H1 (cell line): ENCODE measurements around the gene GALNT18. TPM values are rescaled to one million over a fixed set of nuclear protein-coding genes. Genes with fewer than 3 reads are reported as not detected.

Source experiments
- CTCF ChIA-PET: fragments of 300-600 bp; sonication (Branson Sonifier 250); formaldehyde crosslinking; loops from one replicate; lab custom pipeline; 2021; ENCODE audit not compliant: partially characterized antibody; lab: Charles Lee
- POLR2A ChIA-PET: fragments of 300-600 bp; sonication (Branson Sonifier 250); formaldehyde crosslinking; loops from one replicate; lab custom pipeline; 2021; ENCODE audit warnings: inconsistent platforms; ENCODE audit not compliant: partially characterized antibody; lab: Charles Lee
- DNase-seq, 2 experiments: peaks; one replicate each; pipeline versions ENCODE4 v3.0.0 to v3.0.0-alpha.2; 2010 to 2022; ENCODE audit warnings: low spot score in 2 of 2, low read depth in 1 of 2, mixed read lengths in 1 of 2
- FAIRE-seq: peaks from 2 replicates; lab custom pipeline; 2011; peaks lifted over from hg19 to GRCh38; lab: Jason Lieb, UNC
- H2AFZ ChIP-seq: 2 replicates; pipeline ENCODE4 v1.8.1; 2012; ENCODE audit warnings: low read length, inconsistent platforms
- H2AK5ac ChIP-seq: 2 replicates; pipeline ENCODE4 v1.6.1; 2013; ENCODE audit warnings: low read depth, low read length
- H2BK120ac ChIP-seq: replicated peaks from 2 replicates; pipeline ENCODE3; 2013; ENCODE audit warnings: low read depth, low read length, inconsistent platforms
- H2BK12ac ChIP-seq: 2 replicates; pipeline ENCODE4 v1.6.1; 2013; ENCODE audit warnings: low read depth, low read length
- H2BK15ac ChIP-seq: 2 replicates; pipeline ENCODE4 v1.6.1; 2013; ENCODE audit warnings: low read length
- H2BK20ac ChIP-seq: 2 replicates; pipeline ENCODE4 v1.6.1; 2013; ENCODE audit warnings: low read length
- H2BK5ac ChIP-seq: 2 replicates; pipeline ENCODE4 v1.6.1; 2013; ENCODE audit warnings: low read depth, low read length
- H3K14ac ChIP-seq: 2 replicates; pipeline ENCODE4 v1.6.1; 2013; ENCODE audit warnings: inconsistent platforms; ENCODE audit not compliant: insufficient read length
- H3K18ac ChIP-seq: 2 replicates; pipeline ENCODE4 v1.6.1; 2013; ENCODE audit warnings: low read length; ENCODE audit errors: extremely low read depth
- H3K23ac ChIP-seq: 2 replicates; pipeline ENCODE4 v1.6.1; 2013; ENCODE audit warnings: inconsistent platforms; ENCODE audit not compliant: insufficient read length
- H3K23me2 ChIP-seq: 2 replicates; pipeline ENCODE4 v1.6.1; 2013; ENCODE audit warnings: low read depth, low read length
- H3K27ac ChIP-seq: 2 replicates; pipeline ENCODE4 v1.6.1; 2011; ENCODE audit warnings: low read depth, low read length, inconsistent platforms
- H3K27me3 ChIP-seq, 4 experiments: replicated peaks in 1 of 4; 1 replicate in 1 of 4; 2 replicates in 3 of 4; pipeline versions ENCODE4 v1.6.1 to v1.8.1; 2011 to 2013; ENCODE audit warnings: low read length in 3 of 4, mild to moderate bottlenecking in 3 of 4, inconsistent platforms in 2 of 4, mixed read lengths in 2 of 4, moderate library complexity in 1 of 4; ENCODE audit not compliant: control insufficient read depth in 3 of 4, insufficient read depth in 3 of 4; ENCODE audit errors: extremely low read depth in 1 of 4
- H3K36me3 ChIP-seq, 4 experiments: 2 replicates each; pipeline versions ENCODE4 v1.6.1 to v1.8.1; 2011 to 2013; ENCODE audit warnings: mild to moderate bottlenecking in 4 of 4, low read length in 3 of 4, moderate library complexity in 2 of 4, control low read depth in 1 of 4, inconsistent platforms in 1 of 4; ENCODE audit not compliant: insufficient read depth in 4 of 4, control insufficient read depth in 2 of 4
- H3K4ac ChIP-seq: replicated peaks from 2 replicates; pipeline ENCODE3; 2013; ENCODE audit warnings: low read length, low read depth, mixed read lengths, inconsistent platforms; ENCODE audit not compliant: insufficient read length
- H3K4me1 ChIP-seq, 4 experiments: replicated peaks in 1 of 4; 1 replicate in 1 of 4; 2 replicates in 3 of 4; pipeline versions ENCODE4 v1.6.1 to v1.8.1; 2011 to 2013; ENCODE audit warnings: low read length in 3 of 4, inconsistent platforms in 2 of 4, mixed read lengths in 1 of 4; ENCODE audit not compliant: insufficient read depth in 4 of 4, control insufficient read depth in 3 of 4
- H3K4me2 ChIP-seq, 2 experiments: 2 replicates each; pipeline versions ENCODE4 v1.6.1 to v1.8.1; 2011 to 2013; ENCODE audit warnings: low read depth in 2 of 2, low read length in 2 of 2, control low read depth in 1 of 2, inconsistent platforms in 1 of 2, mild to moderate bottlenecking in 1 of 2; ENCODE audit not compliant: insufficient read depth in 1 of 2
- H3K4me3 ChIP-seq, 4 experiments: fragments of 200-600, 300-600 bp in 1 of 4; sonication (generic), shearing (Covaris generic), sonication (Bioruptor Twin) in 1 of 4; 2 replicates each; pipeline versions ENCODE4 v1.5.1 to v1.8.1; 2011 to 2016; ENCODE audit warnings: low read length in 4 of 4, low read depth in 3 of 4, control low read depth in 2 of 4, inconsistent platforms in 2 of 4, mild to moderate bottlenecking in 2 of 4, mixed read lengths in 1 of 4, moderate library complexity in 1 of 4; ENCODE audit not compliant: insufficient read depth in 2 of 4; ENCODE audit errors: extremely low read depth in 1 of 4
- H3K56ac ChIP-seq: replicated peaks from 2 replicates; pipeline ENCODE3; 2013; ENCODE audit warnings: low read depth, mild to moderate bottlenecking, mixed read lengths, low read length, inconsistent platforms; ENCODE audit not compliant: insufficient read length
- H3K79me1 ChIP-seq: 2 replicates; pipeline ENCODE4 v1.6.1; 2013; ENCODE audit warnings: low read depth, low read length, control low read depth
- H3K79me2 ChIP-seq, 2 experiments: 2 replicates each; pipeline versions ENCODE4 v1.6.1 to v1.8.1; 2012 to 2013; ENCODE audit warnings: low read length in 2 of 2, mild to moderate bottlenecking in 2 of 2, inconsistent platforms in 1 of 2; ENCODE audit not compliant: insufficient read depth in 2 of 2, control insufficient read depth in 1 of 2
- H3K9ac ChIP-seq, 4 experiments: replicated peaks in 1 of 4; 1 replicate in 1 of 4; 2 replicates in 3 of 4; pipeline versions ENCODE4 v1.6.1 to v1.8.1; 2011 to 2013; ENCODE audit warnings: low read depth in 3 of 4, low read length in 3 of 4, control low read depth in 2 of 4, mild to moderate bottlenecking in 2 of 4, moderate library complexity in 2 of 4, inconsistent platforms in 1 of 4; ENCODE audit errors: extremely low read depth in 1 of 4
- H3K9me3 ChIP-seq, 2 experiments: 2 replicates each; pipeline versions ENCODE4 v1.6.1 to v1.8.1; 2012 to 2013; ENCODE audit warnings: mild to moderate bottlenecking in 2 of 2, moderate library complexity in 2 of 2, control low read depth in 1 of 2, inconsistent platforms in 1 of 2, low read depth in 1 of 2, low read length in 1 of 2, mixed read lengths in 1 of 2; ENCODE audit not compliant: insufficient read depth in 2 of 2
- H4K20me1 ChIP-seq, 2 experiments: replicated peaks in 1 of 2; 2 replicates each; pipeline versions ENCODE3 to v1.8.1; 2011 to 2013; ENCODE audit warnings: inconsistent platforms in 2 of 2, low read length in 2 of 2, mild to moderate bottlenecking in 1 of 2; ENCODE audit not compliant: insufficient read depth in 2 of 2, control insufficient read depth in 1 of 2
- H4K5ac ChIP-seq: 2 replicates; pipeline ENCODE4 v1.6.1; 2013; ENCODE audit warnings: low read length, low read depth, mixed read lengths, inconsistent platforms; ENCODE audit not compliant: insufficient read length
- H4K8ac ChIP-seq: 2 replicates; pipeline ENCODE4 v1.8.0; 2013; ENCODE audit warnings: mild to moderate bottlenecking, moderate library complexity, low read length, inconsistent platforms; ENCODE audit not compliant: insufficient read depth; ENCODE audit errors: extremely low read depth
- H4K91ac ChIP-seq: replicated peaks from 2 replicates; pipeline ENCODE3; 2013; ENCODE audit warnings: low read length, mixed read lengths, inconsistent platforms; ENCODE audit not compliant: insufficient read length
- CHD1 ChIP-seq: IDR thresholded peaks from 2 replicates; pipeline ENCODE4 v1.6.1; 2012; ENCODE audit warnings: low read depth, low read length, improper control_type of control experiment
- NRF1 ChIP-seq: IDR thresholded peaks from 2 replicates; pipeline ENCODE4 v1.6.1; 2011; ENCODE audit warnings: mild to moderate bottlenecking, low read depth, low read length, improper control_type of control experiment
- PHF8 ChIP-seq: fragments of 200-600 bp; sonication (generic); conservative IDR thresholded peaks from 2 replicates; pipeline ENCODE4 v1.7.1; 2012; ENCODE audit warnings: low read depth, mild to moderate bottlenecking, inconsistent platforms, low read length, moderate library complexity
- RBBP5 ChIP-seq: IDR thresholded peaks from 2 replicates; pipeline ENCODE4 v1.7.1; 2012; ENCODE audit warnings: low read depth, mild to moderate bottlenecking, inconsistent platforms, low read length, moderate library complexity, borderline replicate concordance
- RFX5 ChIP-seq: IDR thresholded peaks from 2 replicates; pipeline ENCODE4 v1.6.1; 2011; ENCODE audit warnings: low read depth, low read length, improper control_type of control experiment, borderline replicate concordance
- SIRT6 ChIP-seq: IDR thresholded peaks from one replicate; pipeline ENCODE4 v1.7.1; 2012; ENCODE audit warnings: low read length, inconsistent platforms
- SUZ12 ChIP-seq: fragments of 200-600 bp; sonication (generic); IDR thresholded peaks from 2 replicates; pipeline ENCODE4 v1.6.1; 2012; ENCODE audit warnings: mild to moderate bottlenecking, inconsistent platforms, low read length, moderate library complexity, mixed read lengths
- TCF12 ChIP-seq: IDR thresholded peaks from 2 replicates; pipeline ENCODE4 v1.6.1; 2011; ENCODE audit warnings: low read depth, mild to moderate bottlenecking, low read length
- YY1 ChIP-seq: IDR thresholded peaks from 2 replicates; pipeline ENCODE4 v1.6.1; 2011; ENCODE audit warnings: low read depth, mild to moderate bottlenecking, low read length
- WGBS, 2 experiments: shearing (Covaris generic) in 1 of 2; methylation state at CpG; one replicate each; pipeline versions ENCODE4 v1.1.6 to v1.1.7; 2013 to 2015; ENCODE audit warnings: low lambda C conversion rate in 2 of 2, mixed read lengths in 2 of 2, inconsistent platforms in 1 of 2, low coverage in 1 of 2, missing lambda C conversion rate in 1 of 2; ENCODE audit not compliant: insufficient replicate concordance in 2 of 2, insufficient coverage in 1 of 2, insufficient read length in 1 of 2; ENCODE audit errors: extremely low coverage in 1 of 2, missing lambda C conversion rate in 1 of 2; 5-methylcytosine and 5-hydroxymethylcytosine counted together
- polyA plus RNA-seq, 7 experiments: library from polyadenylated mRNA; depleted of rRNA in 3 of 7; stranded (reverse) in 5 of 7; unstranded in 2 of 7; fragments of >200 nt in 5 of 7; fragments of 200-250 nt in 2 of 7; gene quantifications; 1 replicate in 5 of 7; 2 replicates in 1 of 7; 4 replicates in 1 of 7; pipeline versions ENCODE4 v1.2.1 to v1.2.3, GENCODE V29; 2011 to 2013; ENCODE audit warnings: missing spikeins in 2 of 7, mixed read lengths in 2 of 7
- total RNA-seq: library from RNA; stranded (reverse); fragmentation: NEBNext Ultra II Directional; extraction: Animal tissue kit (Norgen Biotek cat#: 25700); gene quantifications from 2 replicates; pipeline ENCODE4 v1.2.1, GENCODE V29; 2021
- TF ChIP-seq, protein P1 (sequence below): IDR thresholded peaks from 2 replicates; pipeline ENCODE4 v1.6.1; 2011; ENCODE audit warnings: low read length, improper control_type of control experiment
- TF ChIP-seq, protein P2 (sequence below), 3 experiments: IDR thresholded peaks; 1 replicate in 2 of 3; 2 replicates in 1 of 3; pipeline versions ENCODE4 v1.5.1 to v1.6.1; 2011; ENCODE audit warnings: low read length in 3 of 3, mild to moderate bottlenecking in 3 of 3, inconsistent platforms in 2 of 3, low read depth in 1 of 3, moderate library complexity in 1 of 3; ENCODE audit not compliant: insufficient read depth in 1 of 3; ENCODE audit errors: control extremely low read depth in 1 of 3

GALNT18 gene
- total and polyA plus RNA-seq, 2 of the 8 experiments (the other 6 are each of a cell fraction or from before 2014, with no cell fraction given) = 6.0 to 9.4 TPM

DNA sequence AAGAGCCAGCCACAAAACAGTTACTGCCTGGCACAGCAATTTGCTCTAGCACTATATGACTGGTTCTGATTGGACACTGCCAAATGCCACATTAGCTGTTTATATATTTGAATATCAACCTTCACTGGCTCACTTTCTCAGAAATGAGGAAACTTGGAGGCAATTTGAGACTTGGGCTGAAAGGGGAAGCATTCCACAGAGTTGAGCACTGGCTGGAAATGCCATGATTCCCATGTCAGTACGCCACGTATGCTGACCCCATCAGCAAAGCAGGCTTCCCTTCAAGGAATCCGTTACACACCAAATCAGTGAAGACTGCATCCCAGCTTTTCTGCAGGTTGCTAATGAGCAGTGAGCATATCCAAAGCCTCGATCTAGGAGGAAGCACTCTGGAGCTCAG lies 34.7 kb downstream of the GALNT18 start:
- H3K4ac ChIP-seq = no peak overlapping the region
- no peak overlapping the region for H4K5ac ChIP-seq
- no peaks in the 10 kb centered on the region for H3K27me3 ChIP-seq
- H3K4me2 ChIP-seq = no peak overlapping the region
- no peak overlapping the region for H3K18ac ChIP-seq
- peak in 1 of 2 experiments; percentile 37 for DNase-seq
- H3K79me2 ChIP-seq = no peaks in the 10 kb centered on the region
- H3K9ac ChIP-seq = no peak overlapping the region
- no peak overlapping the region for H2BK120ac ChIP-seq
- H3K36me3 ChIP-seq = no peaks in the 10 kb centered on the region
- H2AK5ac ChIP-seq = no peak overlapping the region
- H3K4me3 ChIP-seq = no peak overlapping the region
- no peak overlapping the region for H2BK12ac ChIP-seq
- ChIA-PET POLR2A (no interaction called here), CTCF (no interaction called here)
- H2BK20ac ChIP-seq = no peak overlapping the region
- no peak overlapping the region for H3K14ac ChIP-seq
- FAIRE-seq = no peak
- H3K56ac ChIP-seq = no peak overlapping the region
- no peak overlapping the region for H2BK15ac ChIP-seq
- no peak overlapping the region for H3K23ac ChIP-seq
- no peak overlapping the region for H4K91ac ChIP-seq
- no peak overlapping the region for H2BK5ac ChIP-seq
- no peaks in the 10 kb centered on the region for H3K23me2 ChIP-seq
- 0 out of 2 replicates have a peak, but pooled peaks cover 2% of the 10 kb centered on the region for H3K79me1 ChIP-seq
- H4K20me1 ChIP-seq = no peaks in the 10 kb centered on the region
- H3K27ac ChIP-seq = no peak overlapping the region
- H3K9me3 ChIP-seq = no peaks in the 10 kb centered on the region
- 91% methylated on average over 4 of the region's 4 CpGs; no CpG with 5 or more reads in 1 of the 2 experiments for WGBS, 2 experiments
- H3K4me1 ChIP-seq = peaks cover 2 to 18% (median 8%) of the 10 kb centered on the region in 4 experiments; a peak in 5 of 7 replicates
- no peak overlapping the region for H4K8ac ChIP-seq
- H2AFZ ChIP-seq = no peak overlapping the region
- no peak for TF ChIP-seq NRF1
- no peak for TF ChIP-seq PHF8
- TF ChIP-seq SUZ12 = no peak
- TF ChIP-seq RFX5 = no peak
- TF ChIP-seq TCF12 = no peak
- TF ChIP-seq CHD1 = no peak
- TF ChIP-seq, protein P1, sequence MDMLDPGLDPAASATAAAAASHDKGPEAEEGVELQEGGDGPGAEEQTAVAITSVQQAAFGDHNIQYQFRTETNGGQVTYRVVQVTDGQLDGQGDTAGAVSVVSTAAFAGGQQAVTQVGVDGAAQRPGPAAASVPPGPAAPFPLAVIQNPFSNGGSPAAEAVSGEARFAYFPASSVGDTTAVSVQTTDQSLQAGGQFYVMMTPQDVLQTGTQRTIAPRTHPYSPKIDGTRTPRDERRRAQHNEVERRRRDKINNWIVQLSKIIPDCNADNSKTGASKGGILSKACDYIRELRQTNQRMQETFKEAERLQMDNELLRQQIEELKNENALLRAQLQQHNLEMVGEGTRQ = no peak
- no peak for TF ChIP-seq SIRT6
- TF ChIP-seq YY1 = no peak
- no peak for TF ChIP-seq RBBP5
- TF ChIP-seq, protein P2, sequence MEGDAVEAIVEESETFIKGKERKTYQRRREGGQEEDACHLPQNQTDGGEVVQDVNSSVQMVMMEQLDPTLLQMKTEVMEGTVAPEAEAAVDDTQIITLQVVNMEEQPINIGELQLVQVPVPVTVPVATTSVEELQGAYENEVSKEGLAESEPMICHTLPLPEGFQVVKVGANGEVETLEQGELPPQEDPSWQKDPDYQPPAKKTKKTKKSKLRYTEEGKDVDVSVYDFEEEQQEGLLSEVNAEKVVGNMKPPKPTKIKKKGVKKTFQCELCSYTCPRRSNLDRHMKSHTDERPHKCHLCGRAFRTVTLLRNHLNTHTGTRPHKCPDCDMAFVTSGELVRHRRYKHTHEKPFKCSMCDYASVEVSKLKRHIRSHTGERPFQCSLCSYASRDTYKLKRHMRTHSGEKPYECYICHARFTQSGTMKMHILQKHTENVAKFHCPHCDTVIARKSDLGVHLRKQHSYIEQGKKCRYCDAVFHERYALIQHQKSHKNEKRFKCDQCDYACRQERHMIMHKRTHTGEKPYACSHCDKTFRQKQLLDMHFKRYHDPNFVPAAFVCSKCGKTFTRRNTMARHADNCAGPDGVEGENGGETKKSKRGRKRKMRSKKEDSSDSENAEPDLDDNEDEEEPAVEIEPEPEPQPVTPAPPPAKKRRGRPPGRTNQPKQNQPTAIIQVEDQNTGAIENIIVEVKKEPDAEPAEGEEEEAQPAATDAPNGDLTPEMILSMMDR (IDR thresholded peaks at IDR 0.05; ENCODE audit: control extremely low read depth in 1 of 3, insufficient read depth in 1 of 3, low read depth in 1 of 3, low read length in 3 of 3) = no peak
